Activated CD4-positive, CD25-positive, alpha-beta regulatory T cell treated with anti-CD3 and anti-CD28 coated beads, Interleukin-2, amount 50 U/mL, for 16 hours (primary cell): Measurements from ENCODE around the gene U2SURP.
"Not testable (repeated sequence)": the region's sequence is repeated elsewhere in the genome, so short reads cannot be mapped to it uniquely, and the experiment has no call there.

Experiments
- DNase-seq: peaks from one replicate; pipeline ENCODE4 v3.0.0-alpha.2; 2020; ENCODE audit warnings: low read depth, low spot score

U2SURP gene

GRCh38 chr3:142976621-142977398 lies 24.6 kb upstream of the U2SURP start:
- no peak for DNase-seq

DNA sequence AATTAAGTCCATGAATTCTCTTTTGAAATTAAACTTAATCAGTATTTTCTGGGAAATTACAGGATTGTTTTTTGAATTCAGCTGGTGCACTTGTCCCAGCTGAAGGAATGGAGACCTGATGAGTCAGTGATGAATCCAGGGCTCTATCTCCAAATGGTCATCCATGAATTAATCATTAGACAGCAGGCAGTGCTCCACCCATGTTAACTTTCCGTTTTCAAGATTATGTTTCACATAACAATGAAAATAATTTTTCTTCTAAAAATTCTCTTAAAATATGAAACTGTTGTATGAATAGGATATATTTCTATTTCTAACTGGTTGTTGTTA lies 24.0 kb upstream of the U2SURP start:
- no peak for DNase-seq

GRCh38 chr3:142981108-142981507 lies 20.3 kb upstream of the U2SURP start:
- no peak for DNase-seq

- no peak for DNase-seq
Observed at GRCh38 chr3:142982038-142982773, 19.2 kb upstream of the U2SURP start.

GRCh38 chr3:142983318-142983717 lies 18.1 kb upstream of the U2SURP start:
- no peak for DNase-seq

DNA sequence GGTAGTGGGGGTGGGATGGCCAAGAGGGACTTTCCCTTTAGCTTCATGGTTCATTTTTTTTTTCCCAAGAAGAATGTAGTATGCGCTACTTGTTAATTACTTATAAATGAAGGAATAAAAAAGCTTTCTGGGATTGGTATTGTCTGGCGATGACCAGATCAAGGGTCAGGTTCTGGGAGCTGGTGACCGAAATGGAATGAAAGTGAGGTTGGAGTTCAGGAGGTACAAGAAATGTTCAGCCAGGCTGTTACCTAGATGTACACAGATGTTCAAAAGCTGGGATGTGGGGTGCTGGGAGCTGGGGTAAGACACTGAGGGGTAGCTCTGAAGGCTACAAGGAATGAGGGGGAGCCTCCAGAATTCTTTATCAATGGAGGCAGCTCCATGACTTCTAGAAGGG lies 17.1 kb upstream of the U2SURP start:
- DNase-seq, result no peak

GRCh38 chr3:142987080-142987700 lies 14.2 kb upstream of the U2SURP start:
- DNase-seq, result no peak

DNA sequence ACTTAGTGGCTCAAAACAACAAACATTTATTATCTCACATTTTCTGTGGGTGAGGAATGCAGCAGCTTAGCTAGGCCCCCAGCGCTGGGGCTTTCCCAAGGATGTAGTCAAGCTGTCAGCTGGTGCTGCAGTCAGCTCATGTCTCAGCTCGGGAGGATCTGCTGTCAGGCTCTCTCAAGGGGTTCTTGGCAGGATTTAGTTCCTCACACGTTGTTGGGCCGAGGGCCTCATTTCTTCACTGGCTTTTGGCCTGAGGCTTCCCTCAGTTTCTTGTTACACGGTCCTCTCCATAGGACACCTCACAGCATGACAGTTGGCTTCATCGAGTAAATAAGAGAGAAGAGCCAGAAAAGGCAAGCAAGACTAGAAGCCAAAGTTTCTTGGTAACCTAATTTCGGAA lies 13.7 kb upstream of the U2SURP start:
- no peak for DNase-seq

- DNase-seq, result not testable (repeated sequence)
Observed at GRCh38 chr3:142988221-142988620, 13.1 kb upstream of the U2SURP start.

DNA sequence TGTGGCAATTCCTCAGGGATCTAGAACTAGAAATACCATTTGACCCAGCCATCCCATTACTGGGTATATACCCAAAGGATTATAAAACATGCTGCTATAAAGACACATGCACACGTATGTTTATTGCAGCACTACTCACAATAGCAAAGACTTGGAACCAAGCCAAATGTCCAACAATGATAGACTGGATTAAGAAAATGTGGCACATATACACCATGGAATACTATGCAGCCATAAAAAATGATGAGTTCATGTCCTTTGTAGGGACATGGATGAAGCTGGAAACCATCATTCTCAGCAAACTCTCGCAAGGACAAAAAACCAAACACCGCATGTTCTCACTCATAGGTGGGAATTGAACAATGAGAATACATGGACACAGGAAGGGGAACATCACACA lies 12.5 kb upstream of the U2SURP start:
- not testable (repeated sequence) for DNase-seq

GRCh38 chr3:142990721-142991120 lies 10.6 kb upstream of the U2SURP start:
- no peak for DNase-seq

DNA sequence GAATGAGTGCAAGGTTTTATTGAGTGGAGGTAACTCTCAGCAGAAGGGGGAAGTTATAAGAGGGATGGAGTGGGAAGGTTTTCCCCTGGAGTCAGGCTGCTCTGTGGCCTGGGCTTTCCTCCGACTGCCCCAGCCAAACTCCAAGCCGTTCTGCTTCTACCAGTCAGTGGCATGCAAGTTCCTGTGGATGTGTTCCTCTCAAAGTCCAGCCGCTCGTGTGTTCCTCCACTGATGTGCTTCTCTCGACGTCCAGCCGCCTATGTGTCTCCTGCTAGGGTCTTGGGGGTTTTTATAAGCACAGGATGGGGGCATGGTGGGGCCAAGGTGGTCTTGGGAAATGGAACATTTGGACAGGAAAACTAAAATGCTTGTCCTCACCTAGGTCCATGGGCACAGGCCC lies 9.0 kb upstream of the U2SURP start:
- DNase-seq, result no peak

GRCh38 chr3:142993958-142994442 lies 7.4 kb upstream of the U2SURP start:
- peak; percentile 50 for DNase-seq

- DNase-seq, result no peak
Observed at GRCh38 chr3:142997330-142997729, 4.0 kb upstream of the U2SURP start.

DNA sequence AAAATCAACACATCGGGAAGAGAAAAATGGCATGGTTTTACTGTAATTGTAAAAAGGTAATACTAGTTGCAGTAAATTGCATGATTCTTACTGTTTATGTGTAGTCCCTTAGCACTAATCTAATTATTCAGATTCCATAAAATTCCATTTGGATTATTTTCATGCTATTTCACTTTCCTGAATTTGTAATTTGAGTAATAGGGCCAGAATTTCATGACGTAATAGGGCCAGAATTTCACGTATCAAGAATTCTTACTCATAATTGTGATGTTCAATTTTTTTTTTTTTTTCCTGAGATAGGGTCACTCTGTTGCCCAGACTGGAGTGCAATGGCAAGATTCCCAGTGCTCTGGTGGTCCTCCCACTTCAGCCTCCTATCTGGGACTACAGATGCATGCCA lies 2.9 kb upstream of the U2SURP start:
- no peak for DNase-seq

GRCh38 chr3:142999881-143000280 lies 1.5 kb upstream of the U2SURP start:
- DNase-seq, result no peak

- no peak for DNase-seq
Observed at GRCh38 chr3:143000528-143000927, 842 bp upstream of the U2SURP start.

DNA sequence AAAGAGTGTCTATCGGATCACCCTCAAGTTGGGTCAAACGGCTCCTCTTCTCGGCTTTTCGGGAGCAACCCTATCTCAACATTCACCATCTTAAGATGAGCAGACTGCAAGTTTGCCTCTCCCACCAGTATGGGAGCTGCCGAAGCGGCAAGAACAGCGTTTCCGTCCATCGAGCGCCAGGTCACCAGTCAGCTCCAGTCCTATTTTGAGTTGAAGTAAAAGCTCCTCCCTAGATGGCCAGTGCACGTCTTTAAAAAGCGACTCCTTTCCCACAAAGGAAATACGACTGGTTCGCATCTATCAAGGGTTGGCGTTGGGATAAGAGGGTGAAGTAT lies 369 bp upstream of the U2SURP start:
- no peak for DNase-seq

- DNase-seq, result peak; percentile 16
Observed at GRCh38 chr3:143002083-143002712, 828 bp downstream of the U2SURP start.

GRCh38 chr3:143002727-143003126 lies 1.4 kb downstream of the U2SURP start:
- no peak for DNase-seq

GRCh38 chr3:143004823-143005222 lies 3.5 kb downstream of the U2SURP start:
- DNase-seq, result no peak

- DNase-seq, result no peak
Observed at GRCh38 chr3:143010024-143010423, 8.7 kb downstream of the U2SURP start.
